Subcutaneous adipose tissue (tissue), 4 donors: ENCODE measurements around the gene LDLRAD4. TPM values are rescaled to one million over a fixed set of nuclear protein-coding genes. Genes with fewer than 3 reads are reported as not detected.

Experiments
- total RNA-seq, 4 donors: library from RNA; depleted of rRNA; stranded (reverse); fragments of >200 nt; gene quantifications; one replicate each; pipeline ENCODE4 v1.1.0, GENCODE V29; 2016
- TF ChIP-seq, protein P1 (sequence below): fragments of 450-650 bp; IDR thresholded peaks from one replicate; pipeline ENCODE4 v1.5.1; 2016; ENCODE audit warnings: low read depth, mild to moderate bottlenecking, control low read depth, antibody characterized with exemption, moderate library complexity

Gene LDLRAD4
- total RNA-seq, 4 donors from 2014 or later = 16.4 to 28.4 (median 21.6) TPM

DNA sequence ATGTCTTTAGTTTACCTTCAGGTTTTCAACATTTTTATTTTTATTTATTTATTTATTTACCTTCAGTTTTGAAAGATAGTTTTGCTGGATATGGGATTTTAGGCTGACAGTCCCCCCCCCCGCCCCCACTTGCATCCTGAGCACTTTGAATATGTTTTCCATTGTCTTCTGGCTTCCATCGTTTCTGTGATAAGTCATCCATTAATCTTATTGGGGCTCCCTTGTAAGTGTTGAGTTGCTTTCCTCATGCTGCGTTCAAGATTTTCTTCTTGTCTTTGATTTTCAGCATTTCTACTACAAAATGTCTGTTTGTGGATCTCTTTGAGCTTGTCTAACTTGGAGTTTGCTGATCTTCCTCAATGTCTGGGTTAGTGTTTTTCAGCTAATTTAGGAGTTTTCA lies 19.4 kb upstream of the LDLRAD4 start:
- TF ChIP-seq, protein P1, sequence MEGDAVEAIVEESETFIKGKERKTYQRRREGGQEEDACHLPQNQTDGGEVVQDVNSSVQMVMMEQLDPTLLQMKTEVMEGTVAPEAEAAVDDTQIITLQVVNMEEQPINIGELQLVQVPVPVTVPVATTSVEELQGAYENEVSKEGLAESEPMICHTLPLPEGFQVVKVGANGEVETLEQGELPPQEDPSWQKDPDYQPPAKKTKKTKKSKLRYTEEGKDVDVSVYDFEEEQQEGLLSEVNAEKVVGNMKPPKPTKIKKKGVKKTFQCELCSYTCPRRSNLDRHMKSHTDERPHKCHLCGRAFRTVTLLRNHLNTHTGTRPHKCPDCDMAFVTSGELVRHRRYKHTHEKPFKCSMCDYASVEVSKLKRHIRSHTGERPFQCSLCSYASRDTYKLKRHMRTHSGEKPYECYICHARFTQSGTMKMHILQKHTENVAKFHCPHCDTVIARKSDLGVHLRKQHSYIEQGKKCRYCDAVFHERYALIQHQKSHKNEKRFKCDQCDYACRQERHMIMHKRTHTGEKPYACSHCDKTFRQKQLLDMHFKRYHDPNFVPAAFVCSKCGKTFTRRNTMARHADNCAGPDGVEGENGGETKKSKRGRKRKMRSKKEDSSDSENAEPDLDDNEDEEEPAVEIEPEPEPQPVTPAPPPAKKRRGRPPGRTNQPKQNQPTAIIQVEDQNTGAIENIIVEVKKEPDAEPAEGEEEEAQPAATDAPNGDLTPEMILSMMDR = no peak

DNA sequence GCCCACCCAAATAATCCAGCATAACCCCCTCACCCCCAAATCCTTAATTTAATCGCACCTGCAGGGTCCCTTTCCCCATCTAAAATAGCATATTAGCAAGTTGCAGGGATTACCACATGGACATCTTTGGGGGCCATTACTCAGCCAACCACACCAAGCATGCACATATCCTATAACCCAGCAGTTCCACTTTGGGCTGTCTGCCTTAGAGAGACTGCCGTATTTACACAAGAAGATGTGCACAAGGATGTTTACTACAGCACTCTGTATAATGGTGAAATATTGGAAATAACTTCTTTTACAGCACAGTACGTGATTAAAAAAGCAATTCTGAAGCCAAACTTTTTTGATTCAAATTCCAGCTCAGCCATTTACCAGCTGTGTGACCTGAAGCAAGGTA lies 17.3 kb upstream of the LDLRAD4 start:
- TF ChIP-seq, protein P1 = no peak

DNA sequence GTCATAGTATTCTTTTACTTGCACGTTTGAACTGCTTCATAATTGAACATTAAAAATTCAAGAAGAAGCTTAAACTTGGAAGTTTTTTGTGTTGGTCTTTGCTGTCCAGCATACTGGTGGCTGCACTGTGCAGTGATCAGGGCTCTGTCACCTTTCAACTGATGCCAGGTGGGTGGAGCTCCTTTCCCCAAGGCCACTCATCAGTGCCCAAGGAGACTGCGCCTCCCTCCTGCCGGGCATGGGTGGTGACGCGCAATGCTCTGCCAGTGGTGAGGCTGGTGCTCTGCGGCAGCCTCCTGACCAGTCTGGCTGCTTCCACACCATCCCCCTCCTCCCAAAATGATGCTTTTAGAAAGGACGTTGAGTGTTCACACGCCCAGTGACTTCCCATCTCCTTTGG lies 16.0 kb upstream of the LDLRAD4 start:
- TF ChIP-seq, protein P1 = no peak

DNA sequence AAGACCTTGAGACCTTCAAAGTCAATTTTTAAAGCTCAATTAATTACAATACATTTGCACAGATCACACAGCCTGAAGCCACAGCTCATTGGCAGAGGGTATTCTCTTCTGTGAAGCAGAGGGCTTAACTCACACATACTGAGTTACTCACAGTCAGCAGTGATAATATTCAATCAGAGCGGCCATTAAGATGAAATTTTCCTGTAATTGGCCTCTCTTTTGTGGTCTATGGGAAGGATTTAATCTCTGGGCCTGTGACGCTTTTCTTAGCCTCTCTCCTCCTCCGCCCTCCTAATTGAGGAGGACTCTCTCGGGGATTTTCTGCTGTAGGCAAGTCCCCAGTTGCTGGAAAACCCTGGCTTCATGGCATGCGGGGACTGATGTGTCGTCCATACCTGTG lies 12.3 kb upstream of the LDLRAD4 start:
- TF ChIP-seq, protein P1 = no peak

DNA sequence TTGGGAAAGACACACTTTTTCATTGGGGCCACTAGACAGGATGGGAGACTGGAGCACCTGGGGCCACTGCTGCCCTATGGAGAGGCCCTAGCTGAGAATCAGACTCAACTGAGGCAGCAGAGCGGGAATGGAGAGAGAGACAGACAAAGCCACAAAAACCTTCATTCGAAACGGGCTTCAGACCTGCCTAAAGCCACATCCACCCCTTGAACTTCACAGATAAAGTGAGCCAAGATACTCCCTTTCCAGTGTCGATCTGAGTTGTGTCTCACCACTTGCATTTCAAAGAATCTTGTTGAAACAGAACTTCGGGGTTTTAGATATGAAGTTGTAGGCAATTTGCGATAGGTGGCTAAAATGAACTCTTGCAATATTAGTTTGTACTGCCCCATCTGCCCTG lies 11.3 kb upstream of the LDLRAD4 start:
- TF ChIP-seq, protein P1 = no peak

DNA sequence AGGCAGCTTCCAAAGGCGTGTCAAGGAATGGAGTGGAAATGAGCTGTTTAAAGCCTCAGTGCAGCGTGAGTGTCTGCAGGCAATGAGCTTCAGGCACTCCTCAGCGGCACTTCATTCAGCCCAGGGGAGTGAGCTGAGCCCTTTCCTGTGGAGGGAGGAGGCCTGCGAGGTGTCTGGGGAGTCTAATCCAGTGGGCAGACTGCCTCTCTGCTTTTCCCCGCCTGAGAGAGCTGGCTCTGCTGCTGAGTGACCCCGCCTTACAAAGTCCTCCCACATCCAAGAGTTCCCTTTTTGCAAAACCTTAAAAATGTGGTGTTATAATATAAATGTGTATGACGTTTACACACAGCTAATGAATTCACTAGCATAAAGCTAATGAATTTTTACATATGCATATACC lies 7.0 kb upstream of the LDLRAD4 start:
- TF ChIP-seq, protein P1 = no peak

DNA sequence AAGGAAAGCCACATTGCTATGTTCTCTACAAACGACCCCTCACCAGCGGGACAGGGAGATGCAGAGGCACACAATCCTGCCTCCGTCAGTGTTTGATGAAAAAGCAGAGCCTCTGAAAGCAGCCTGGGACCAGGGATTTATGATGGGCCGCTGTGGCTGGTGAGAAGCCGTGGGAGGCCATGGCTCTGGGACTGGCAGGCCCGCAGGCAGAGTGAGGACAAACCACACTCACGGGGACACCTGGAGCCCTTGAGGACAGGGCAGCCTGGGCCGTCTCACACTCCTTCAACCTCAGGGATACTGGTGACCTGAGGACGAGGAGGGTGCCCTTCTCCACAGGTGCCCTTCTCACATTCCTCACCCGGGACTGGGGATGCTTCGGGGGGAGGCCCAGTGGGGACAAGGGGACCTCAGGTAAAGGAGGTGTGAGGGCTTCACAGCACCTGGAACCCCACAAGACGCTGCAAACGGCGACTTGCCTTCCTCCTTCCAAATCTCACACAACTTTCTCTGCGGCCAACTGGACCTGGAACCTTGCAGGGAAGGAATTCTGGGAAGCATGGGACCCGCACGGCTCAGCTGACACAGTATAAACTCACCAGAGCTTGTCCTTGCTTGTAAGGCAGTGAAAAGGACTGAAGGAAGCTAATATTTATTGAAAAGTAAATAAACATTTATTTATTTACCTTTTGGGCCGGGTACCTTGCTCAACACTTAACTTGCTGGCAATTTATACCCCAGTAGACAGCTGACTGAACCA lies 5.3 kb upstream of the LDLRAD4 start:
- TF ChIP-seq, protein P1 = no peak
